Ammon's horn (tissue), 1 donor: ENCODE measurements around the gene RPL13.
"Not testable (repeated sequence)": the region's sequence is repeated elsewhere in the genome, so short reads cannot be mapped to it uniquely, and the experiment has no call there.

Source experiments
- DNase-seq: peaks from one replicate; pipeline ENCODE4 v3.0.0-alpha.2; 2016; ENCODE audit warnings: low spot score

RPL13 gene

GRCh38 chr16:89577055-89577759 lies 16.7 kb downstream of the RPL13 start:
- no peak for DNase-seq

- no peak for DNase-seq
Observed at GRCh38 chr16:89579351-89579750, 18.9 kb downstream of the RPL13 start.

GRCh38 chr16:89581045-89581695 lies 20.7 kb downstream of the RPL13 start:
- no peak for DNase-seq

- no peak for DNase-seq
Observed at GRCh38 chr16:89581861-89582563, 21.5 kb downstream of the RPL13 start.

- no peak for DNase-seq
Observed at GRCh38 chr16:89582614-89583196, 22.2 kb downstream of the RPL13 start.

GRCh38 chr16:89583197-89583894 lies 22.9 kb downstream of the RPL13 start:
- no peak for DNase-seq

- DNase-seq: no peak
Observed at GRCh38 chr16:89583895-89584644, 23.6 kb downstream of the RPL13 start.

GRCh38 chr16:89584768-89585549 lies 24.5 kb downstream of the RPL13 start:
- DNase-seq: no peak

- DNase-seq: no peak
Observed at GRCh38 chr16:89586218-89586617, 25.7 kb downstream of the RPL13 start.

GRCh38 chr16:89586853-89587252 lies 26.4 kb downstream of the RPL13 start:
- no peak for DNase-seq

GRCh38 chr16:89587676-89588075 lies 27.2 kb downstream of the RPL13 start:
- DNase-seq: not testable (repeated sequence)

GRCh38 chr16:89588413-89589109 lies 28.1 kb downstream of the RPL13 start:
- DNase-seq: no peak

- no peak for DNase-seq
Observed at GRCh38 chr16:89589241-89589926, 28.9 kb downstream of the RPL13 start.

GRCh38 chr16:89593841-89594240 lies 33.4 kb downstream of the RPL13 start:
- no peak for DNase-seq

- no peak for DNase-seq
Observed at GRCh38 chr16:89595330-89596060, 35.0 kb downstream of the RPL13 start.

- no peak for DNase-seq
Observed at GRCh38 chr16:89596061-89596689, 35.7 kb downstream of the RPL13 start.

GRCh38 chr16:89596957-89597649 lies 36.6 kb downstream of the RPL13 start:
- no peak for DNase-seq

GRCh38 chr16:89598199-89598598 lies 37.7 kb downstream of the RPL13 start:
- no peak for DNase-seq
